Measurements from ENCODE around the gene BCL2L11. TPM values are rescaled to one million over a fixed set of nuclear protein-coding genes. Genes with fewer than 3 reads are reported as not detected.

BCL2L11 gene
- total and polyA plus RNA-seq, 10 of the 15 experiments (the other 5 are each of a cell fraction or from before 2014, with no cell fraction given), result 0.29 to 10.1 (median 1.1) TPM

- TF ChIP-seq MYC (IDR thresholded peaks at IDR 0.05; ENCODE audit: insufficient read depth, insufficient read length, insufficient replicate concordance, low read length, severe bottlenecking) (no peak), HDAC6 (IDR thresholded peaks at IDR 0.05; ENCODE audit: unreplicated experiment) (no peak)
These were observed 65.5 kb downstream of the BCL2L11 start (continued) for GRCh38 chr2:111186121-111186715.

- POLR2A ChIA-PET, result interaction anchor here (1.4 kb wide), 2 partner anchors 10 to 29 kb away, joined by 3 read pairs; no protein-coding TSS in a partner anchor
- in situ Hi-C loops (cut with MboI) (no loop called here), intact Hi-C loops (cut with micrococcal nuclease; ENCODE audit: unreplicated experiment) (no loop called here)
- Histone ChIP-seq H4K20me1 (ENCODE audit: control insufficient read depth, insufficient read depth) (no peaks in the 10 kb centered on the region), H3K4me2 (ENCODE audit: control insufficient read depth, insufficient read depth) (no peak overlapping the region), H3K9ac (ENCODE audit: control insufficient read depth, insufficient read depth, low read length) (no peak overlapping the region), H3K4me3 (no peak overlapping the region), H3K4me1 (ENCODE audit: control insufficient read depth, insufficient read depth, low read length) (no peaks in the 10 kb centered on the region), H3K27me3 (replicated peaks in 1 of 2; ENCODE audit: control insufficient read depth in 2 of 2, insufficient read depth in 2 of 2, low read length in 1 of 2) (peaks cover 0 to 19% of the 10 kb centered on the region in 2 experiments; a peak in 2 of 4 replicates), H3K79me2 (ENCODE audit: control insufficient read depth, insufficient read depth, low read length) (no peaks in the 10 kb centered on the region), H3K36me3 (ENCODE audit: control insufficient read depth in 2 of 2, insufficient read depth in 2 of 2, low read length in 1 of 2) (no peaks in the 10 kb centered on the region), H3K9me3 (replicated peaks; ENCODE audit: control insufficient read depth, insufficient read depth, low read length) (no peaks in the 10 kb centered on the region; the same call in 2 of the 3 replicates), H2AFZ (ENCODE audit: control insufficient read depth, low read depth, low read length) (no peak overlapping the region), H3K27ac (ENCODE audit: control insufficient read depth, insufficient read depth) (no peak overlapping the region)
- FAIRE-seq (no peak), DNase-seq (ENCODE audit: low read depth, low spot score) (no peak), ATAC-seq (no peak)
- WGBS (ENCODE audit: insufficient coverage, insufficient replicate concordance, low lambda C conversion rate, missing lambda C conversion rate), result 53% methylated on average over 6 of the region's 6 CpGs
- CTCF ChIA-PET, result interaction anchor here (1.2 to 2.3 kb wide), 5 partner anchors 8 to 62 kb away, joined by 3 to 10 read pairs (median 5); no protein-coding TSS in a partner anchor
- SMC1A ChIA-PET (ENCODE audit: uncharacterized antibody, unreplicated experiment), result interaction anchor here (0.7 to 9.4 kb wide), 9 partner anchors 8 to 61 kb away, joined by 4 to 75 read pairs (median 13); no protein-coding TSS in a partner anchor
- RAD21 ChIA-PET (ENCODE audit: unreplicated experiment), result interaction anchor here (2.7 to 4.3 kb wide), 3 partner anchors 8 to 22 kb away, joined by 11 to 42 read pairs (median 27); no protein-coding TSS in a partner anchor
- BruUV-seq (replicated peaks), result no TSS peak
- TF ChIP-seq NFYB (IDR thresholded peaks at IDR 0.05; ENCODE audit: insufficient read depth, low read depth, low read length) (no peak), NBN (IDR thresholded peaks at IDR 0.05) (no peak), SMARCA5 (IDR thresholded peaks at IDR 0.05) (no peak), NR2C2 (IDR thresholded peaks at IDR 0.05; ENCODE audit: borderline replicate concordance, control insufficient read depth, insufficient read length, low read depth) (no peak), HDGF (IDR thresholded peaks at IDR 0.05) (no peak), MXI1 (IDR thresholded peaks at IDR 0.05; ENCODE audit: low read depth, low read length) (no peak)
- TF ChIP-seq, protein P1, sequence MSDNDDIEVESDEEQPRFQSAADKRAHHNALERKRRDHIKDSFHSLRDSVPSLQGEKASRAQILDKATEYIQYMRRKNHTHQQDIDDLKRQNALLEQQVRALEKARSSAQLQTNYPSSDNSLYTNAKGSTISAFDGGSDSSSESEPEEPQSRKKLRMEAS (IDR thresholded peaks at IDR 0.05; ENCODE audit: low read depth, low read length), result no peak
- TF ChIP-seq, protein P2, sequence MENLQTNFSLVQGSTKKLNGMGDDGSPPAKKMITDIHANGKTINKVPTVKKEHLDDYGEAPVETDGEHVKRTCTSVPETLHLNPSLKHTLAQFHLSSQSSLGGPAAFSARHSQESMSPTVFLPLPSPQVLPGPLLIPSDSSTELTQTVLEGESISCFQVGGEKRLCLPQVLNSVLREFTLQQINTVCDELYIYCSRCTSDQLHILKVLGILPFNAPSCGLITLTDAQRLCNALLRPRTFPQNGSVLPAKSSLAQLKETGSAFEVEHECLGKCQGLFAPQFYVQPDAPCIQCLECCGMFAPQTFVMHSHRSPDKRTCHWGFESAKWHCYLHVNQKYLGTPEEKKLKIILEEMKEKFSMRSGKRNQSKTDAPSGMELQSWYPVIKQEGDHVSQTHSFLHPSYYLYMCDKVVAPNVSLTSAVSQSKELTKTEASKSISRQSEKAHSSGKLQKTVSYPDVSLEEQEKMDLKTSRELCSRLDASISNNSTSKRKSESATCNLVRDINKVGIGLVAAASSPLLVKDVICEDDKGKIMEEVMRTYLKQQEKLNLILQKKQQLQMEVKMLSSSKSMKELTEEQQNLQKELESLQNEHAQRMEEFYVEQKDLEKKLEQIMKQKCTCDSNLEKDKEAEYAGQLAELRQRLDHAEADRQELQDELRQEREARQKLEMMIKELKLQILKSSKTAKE (IDR thresholded peaks at IDR 0.05; ENCODE audit: low read depth, poor library complexity, severe bottlenecking), result no peak
These were observed 66.2 kb downstream of the BCL2L11 start for GRCh38 chr2:111186933-111187332.

Measured in GM12878 (cell line).